LoVo (cell line): ENCODE results near the gene PLEKHH3.

Experiments used
- DNase-seq: peaks from one replicate; pipeline ENCODE4 v3.0.0-alpha.2; 2016; ENCODE audit warnings: low spot score

Gene PLEKHH3

GRCh38 chr17:42676424-42677011, at the start of gene PLEKHH3:
TSS of gene PLEKHH3 (minus strand) at chr17:42676994. CDS start at chr17:42676563, 431 bp downstream.
- DNase-seq: no peak

GRCh38 chr17:42725143-42725542, 48.3 kb upstream of the PLEKHH3 start:
- DNase-seq: no peak

GRCh38 chr17:42723636-42724035, 46.8 kb upstream of the PLEKHH3 start:
- no peak for DNase-seq

DNA sequence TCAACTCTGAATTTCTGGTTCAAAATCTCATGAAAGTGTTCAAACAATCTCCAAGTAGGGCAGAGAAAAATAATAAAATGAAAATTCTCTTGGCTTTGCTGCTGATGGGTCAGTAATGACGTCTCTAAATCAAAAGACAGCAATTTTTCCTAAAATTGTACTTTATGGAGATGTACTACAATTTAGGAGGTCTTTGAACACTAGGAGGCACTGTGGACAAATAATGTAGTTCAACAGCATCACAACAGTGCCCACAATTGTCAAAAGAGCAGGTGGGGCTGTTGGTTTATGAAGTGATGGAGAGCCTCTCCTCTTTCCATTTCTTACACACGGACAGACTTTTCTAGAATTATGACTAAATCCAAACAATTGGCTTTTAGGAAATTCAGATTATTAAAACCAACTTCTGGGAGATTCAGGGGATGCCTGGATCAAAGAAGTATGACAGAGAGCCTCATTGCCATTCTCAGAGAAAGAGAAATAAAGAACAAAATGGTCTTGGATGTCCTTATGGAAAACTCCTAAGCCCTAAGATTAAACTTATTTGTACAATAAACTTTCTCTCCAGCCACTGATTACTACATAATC, 44.3 kb upstream of the PLEKHH3 start:
- DNase-seq: peak; percentile 52

- DNase-seq: no peak
Observed at GRCh38 chr17:42709561-42709960, 32.8 kb upstream of the PLEKHH3 start.

- DNase-seq: no peak
Observed at GRCh38 chr17:42708588-42708987, 31.8 kb upstream of the PLEKHH3 start.

GRCh38 chr17:42706732-42707131, 29.9 kb upstream of the PLEKHH3 start:
- no peak for DNase-seq

DNA sequence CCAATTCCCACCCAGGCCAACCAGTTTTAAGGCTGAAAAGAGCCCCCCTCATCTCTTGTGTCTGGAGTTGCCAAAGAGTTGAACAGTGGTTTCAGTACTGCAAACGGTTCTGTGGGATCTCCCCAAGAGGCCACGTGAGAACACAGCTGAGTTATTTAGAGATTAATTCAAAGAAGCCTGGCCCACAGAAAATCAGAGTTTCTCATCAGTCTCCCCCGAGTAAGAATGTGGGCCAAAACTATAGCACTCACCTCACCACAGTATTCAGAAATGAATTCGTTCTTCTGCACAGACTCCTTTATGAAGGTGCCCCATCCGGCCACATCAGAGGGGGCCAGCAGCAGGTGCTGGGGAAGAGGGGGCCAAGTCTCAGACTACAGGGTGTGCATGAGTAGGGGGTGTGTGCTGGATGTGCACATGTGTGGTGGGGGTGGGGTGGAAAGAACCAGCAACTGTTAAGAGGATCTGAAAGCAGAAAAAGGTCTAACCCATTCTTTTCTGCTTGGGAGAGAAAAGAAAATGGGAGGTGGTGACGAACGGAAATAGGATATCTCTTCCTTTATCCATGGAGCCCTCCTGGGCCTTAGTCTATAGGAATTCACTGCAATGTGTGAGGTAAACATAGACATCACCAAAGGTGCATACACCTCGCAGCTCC, 28.2 kb upstream of the PLEKHH3 start:
- DNase-seq: no peak

DNA sequence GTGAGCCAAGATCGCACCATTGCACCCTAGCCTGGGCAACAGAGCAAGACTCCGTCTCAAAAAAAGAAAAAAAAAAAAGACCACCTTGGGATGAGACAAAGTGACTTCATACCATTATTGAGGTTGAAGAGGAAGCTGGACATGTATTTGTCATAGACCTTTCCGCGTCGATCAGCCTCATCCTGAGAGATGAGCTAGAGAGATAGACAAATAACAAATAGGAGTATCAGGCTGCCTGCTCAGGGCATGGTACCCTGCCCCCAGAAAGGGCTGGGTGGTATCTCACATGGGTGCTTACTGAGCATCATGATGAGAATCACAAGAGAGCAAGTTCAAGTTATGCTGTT, 27.7 kb upstream of the PLEKHH3 start:
- no peak for DNase-seq

GRCh38 chr17:42702446-42702845, 25.7 kb upstream of the PLEKHH3 start:
- DNase-seq: no peak

DNA sequence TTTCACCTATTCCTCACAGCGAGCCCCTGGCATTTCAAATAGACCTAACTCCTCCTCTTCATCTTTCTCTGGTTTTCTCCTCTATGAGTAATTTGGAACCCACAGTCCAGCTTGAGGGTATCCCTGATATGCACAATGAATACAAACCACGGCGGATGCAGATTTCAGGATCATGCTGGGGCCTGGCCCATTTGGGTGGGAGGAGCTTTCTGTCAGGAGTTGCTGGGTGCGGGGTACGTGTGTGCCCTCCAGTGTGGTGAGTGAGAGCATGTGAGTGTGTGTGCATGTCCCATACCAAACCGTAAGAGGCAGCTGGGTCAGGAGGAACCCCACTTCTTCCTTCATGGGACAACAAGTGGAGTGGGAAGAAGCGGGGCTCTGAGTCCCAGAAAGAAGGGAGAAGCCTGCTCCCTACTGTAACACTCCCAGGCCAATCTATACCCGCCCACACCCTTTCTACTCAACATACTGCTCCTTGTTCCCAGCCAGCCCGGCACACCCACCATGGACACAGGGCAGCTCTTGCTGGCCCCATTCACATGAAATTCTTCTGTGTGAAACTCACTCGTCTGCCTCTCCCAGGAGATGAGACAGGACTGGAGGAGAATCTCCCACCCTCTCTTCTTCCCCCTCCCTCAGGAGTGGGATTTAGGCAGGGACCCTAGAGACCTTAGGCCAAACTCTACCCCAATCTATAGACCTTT, 23.9 kb upstream of the PLEKHH3 start:
- DNase-seq: no peak

GRCh38 chr17:42699415-42699740, 22.6 kb upstream of the PLEKHH3 start:
- DNase-seq: no peak

DNA sequence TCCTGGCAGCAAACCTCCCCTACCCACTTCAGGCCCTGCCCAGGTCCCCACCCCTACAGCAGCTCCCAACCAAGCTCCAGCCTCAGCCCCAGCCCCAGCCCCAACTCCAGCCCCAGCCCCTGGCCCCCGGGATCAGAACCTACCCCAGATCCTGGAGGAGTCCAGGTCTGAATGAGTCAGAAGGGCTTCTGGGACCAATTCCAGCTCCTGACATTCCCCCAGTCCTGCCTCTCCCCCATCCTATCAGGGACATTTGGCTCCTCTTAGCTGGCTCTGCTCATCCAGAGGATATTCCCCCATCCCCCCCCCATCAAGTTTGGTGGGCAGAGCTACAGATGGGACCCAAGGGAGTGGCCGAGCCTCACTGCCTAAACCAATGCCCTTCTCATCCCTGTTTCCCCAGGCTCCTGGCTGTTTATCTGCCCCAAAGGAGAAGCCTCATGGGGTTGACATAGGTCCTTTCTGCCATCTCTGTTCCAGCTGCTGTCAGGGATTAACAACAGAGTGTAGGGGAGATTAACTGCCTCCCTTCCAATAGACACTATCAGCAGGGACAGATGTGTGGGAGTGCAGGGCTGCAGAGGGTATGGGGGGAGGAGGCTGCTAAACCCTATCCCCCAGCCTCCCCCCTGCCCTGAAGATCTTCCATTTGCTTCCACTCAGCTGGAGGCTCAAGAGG, 22.1 kb upstream of the PLEKHH3 start:
- DNase-seq: no peak

GRCh38 chr17:42697108-42697811, 20.5 kb upstream of the PLEKHH3 start:
- no peak for DNase-seq

DNA sequence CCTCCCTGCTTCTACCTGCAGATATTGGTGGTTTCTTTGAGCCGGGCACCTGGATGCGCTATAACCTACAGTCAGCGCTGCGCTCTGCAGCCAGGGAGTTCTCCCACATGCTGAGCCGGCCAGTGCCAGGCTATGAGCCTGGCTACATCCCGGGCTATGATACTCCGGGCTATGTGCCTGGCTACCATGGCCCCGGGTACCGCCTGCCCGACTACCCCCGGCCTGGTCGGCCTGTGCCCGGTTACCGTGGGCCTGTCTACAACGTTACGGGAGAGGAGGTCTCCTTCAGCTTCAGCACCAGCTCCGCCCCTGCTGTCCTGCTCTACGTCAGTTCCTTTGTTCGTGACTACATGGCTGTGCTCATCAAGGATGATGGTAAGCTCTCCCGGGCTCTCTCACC, 18.7 kb upstream of the PLEKHH3 start:
- DNase-seq: no peak

- DNase-seq: no peak
Observed at GRCh38 chr17:42694524-42694923, 17.7 kb upstream of the PLEKHH3 start.

DNA sequence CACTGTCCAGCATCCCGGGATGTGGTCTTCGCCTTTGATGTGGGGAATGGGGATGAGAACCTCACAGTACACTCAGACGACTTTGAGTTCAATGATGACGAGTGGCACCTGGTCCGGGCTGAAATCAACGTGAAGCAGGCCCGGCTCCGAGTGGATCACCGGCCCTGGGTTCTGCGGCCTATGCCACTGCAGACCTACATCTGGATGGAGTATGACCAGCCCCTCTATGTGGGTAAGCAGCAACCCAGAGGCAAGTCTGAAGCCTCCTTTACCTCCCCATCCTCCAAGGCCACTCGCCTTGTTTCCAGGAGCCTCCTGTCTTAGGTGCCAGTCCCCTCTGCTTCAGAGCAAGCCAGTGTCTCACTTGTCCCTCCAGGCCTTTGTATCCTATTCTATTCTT, 15.7 kb upstream of the PLEKHH3 start:
- no peak for DNase-seq

DNA sequence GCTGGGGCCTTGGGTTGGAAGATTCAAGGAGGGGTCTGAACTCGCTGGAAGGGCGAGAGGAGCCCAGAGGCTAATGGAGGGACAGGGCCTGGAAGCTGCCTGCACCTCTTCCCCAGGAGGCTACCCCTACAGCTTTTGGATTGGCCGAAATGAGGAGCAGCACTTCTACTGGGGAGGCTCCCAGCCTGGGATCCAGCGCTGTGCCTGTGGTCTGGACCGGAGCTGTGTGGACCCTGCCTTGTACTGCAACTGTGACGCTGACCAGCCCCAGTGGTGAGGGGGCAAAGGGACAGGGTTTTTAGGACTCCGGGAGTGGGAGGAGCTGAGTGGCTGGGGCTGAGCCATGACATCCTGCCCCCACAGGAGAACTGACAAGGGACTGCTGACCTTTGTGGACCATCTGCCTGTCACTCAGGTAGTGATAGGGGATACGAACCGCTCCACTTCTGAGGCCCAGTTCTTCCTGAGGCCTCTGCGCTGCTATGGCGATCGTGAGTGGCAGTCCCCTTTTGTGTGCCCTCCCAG, 14.3 kb upstream of the PLEKHH3 start:
- no peak for DNase-seq

- no peak for DNase-seq
Observed at GRCh38 chr17:42690596-42690995, 13.8 kb upstream of the PLEKHH3 start.

GRCh38 chr17:42687707-42688320, 11.0 kb upstream of the PLEKHH3 start:
- no peak for DNase-seq

- no peak for DNase-seq
Observed at GRCh38 chr17:42686520-42687128, 9.8 kb upstream of the PLEKHH3 start.
